Measurements from ENCODE around the gene KRTAP5-2. TPM values are rescaled to one million over a fixed set of nuclear protein-coding genes. Genes with fewer than 3 reads are reported as not detected.
"Not testable (repeated sequence)": the region's sequence is repeated elsewhere in the genome, so short reads cannot be mapped to it uniquely, and the experiment has no call there.

Gene KRTAP5-2
- total RNA-seq, 2 donors from 2014 or later: not detected

- H3K27ac ChIP-seq: no peak overlapping the region
- intact Hi-C loops (cut with DNase I): no loop called here
- H3K36me3 ChIP-seq: no peaks in the 10 kb centered on the region
- DNase-seq (ENCODE audit: low spot score): no peak
- H3K4me3 ChIP-seq: no peak overlapping the region
- TF ChIP-seq POLR2A (IDR thresholded peaks at IDR 0.05) (no peak), POLR2AphosphoS5 (IDR thresholded peaks at IDR 0.05) (no peak)
- TF ChIP-seq, protein P1, sequence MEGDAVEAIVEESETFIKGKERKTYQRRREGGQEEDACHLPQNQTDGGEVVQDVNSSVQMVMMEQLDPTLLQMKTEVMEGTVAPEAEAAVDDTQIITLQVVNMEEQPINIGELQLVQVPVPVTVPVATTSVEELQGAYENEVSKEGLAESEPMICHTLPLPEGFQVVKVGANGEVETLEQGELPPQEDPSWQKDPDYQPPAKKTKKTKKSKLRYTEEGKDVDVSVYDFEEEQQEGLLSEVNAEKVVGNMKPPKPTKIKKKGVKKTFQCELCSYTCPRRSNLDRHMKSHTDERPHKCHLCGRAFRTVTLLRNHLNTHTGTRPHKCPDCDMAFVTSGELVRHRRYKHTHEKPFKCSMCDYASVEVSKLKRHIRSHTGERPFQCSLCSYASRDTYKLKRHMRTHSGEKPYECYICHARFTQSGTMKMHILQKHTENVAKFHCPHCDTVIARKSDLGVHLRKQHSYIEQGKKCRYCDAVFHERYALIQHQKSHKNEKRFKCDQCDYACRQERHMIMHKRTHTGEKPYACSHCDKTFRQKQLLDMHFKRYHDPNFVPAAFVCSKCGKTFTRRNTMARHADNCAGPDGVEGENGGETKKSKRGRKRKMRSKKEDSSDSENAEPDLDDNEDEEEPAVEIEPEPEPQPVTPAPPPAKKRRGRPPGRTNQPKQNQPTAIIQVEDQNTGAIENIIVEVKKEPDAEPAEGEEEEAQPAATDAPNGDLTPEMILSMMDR (IDR thresholded peaks at IDR 0.05): no peak
- no peaks in the 10 kb centered on the region for H3K4me1 ChIP-seq (replicated peaks)
- H3K27me3 ChIP-seq (replicated peaks; ENCODE audit: insufficient read depth): no peaks in the 10 kb centered on the region
- no peaks in the 10 kb centered on the region for H3K9me3 ChIP-seq
- WGBS: 92% methylated on average over 7 of the region's 11 CpGs
Measured at GRCh38 chr11:1604181-1604580, 6.1 kb upstream of the KRTAP5-2 start.

GRCh38 chr11:1603629-1604028 is 5.5 kb upstream of the KRTAP5-2 start:
- intact Hi-C loops (cut with DNase I): no loop called here
- no peak overlapping the region for H3K27ac ChIP-seq
- H3K36me3 ChIP-seq: no peaks in the 10 kb centered on the region
- no peak for TF ChIP-seq POLR2A (IDR thresholded peaks at IDR 0.05)
- no peak for DNase-seq (ENCODE audit: low spot score)
- WGBS: 81% methylated on average over 1 of the region's 1 CpG
- H3K27me3 ChIP-seq (replicated peaks; ENCODE audit: insufficient read depth): no peaks in the 10 kb centered on the region
- H3K9me3 ChIP-seq: no peaks in the 10 kb centered on the region
- no peaks in the 10 kb centered on the region for H3K4me1 ChIP-seq (replicated peaks)
- H3K4me3 ChIP-seq: no peak overlapping the region

DNA sequence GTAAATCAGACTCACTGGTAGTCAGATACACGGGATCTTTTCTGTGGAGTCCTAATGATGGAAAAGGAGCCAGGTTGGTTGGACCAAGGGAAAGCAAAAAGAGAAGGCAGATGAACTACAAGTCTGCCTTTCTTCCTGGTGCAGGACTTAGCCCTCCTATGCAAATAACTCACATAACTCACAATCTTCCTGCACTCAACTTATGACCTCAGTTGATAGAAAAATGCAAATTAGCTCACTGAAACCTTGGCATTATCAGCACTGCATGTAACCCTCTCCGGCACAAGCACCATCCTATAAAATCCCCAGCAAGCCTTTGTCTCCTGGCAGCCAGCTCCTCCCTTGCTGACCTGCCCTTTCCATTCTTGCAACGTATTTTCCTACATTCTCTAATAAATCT is 3.6 kb upstream of the KRTAP5-2 start:
- H3K4me1 ChIP-seq (replicated peaks); intact Hi-C loops (cut with DNase I); DNase-seq (ENCODE audit: low spot score); H3K4me3 ChIP-seq; H3K9me3 ChIP-seq; H3K27ac ChIP-seq; H3K36me3 ChIP-seq; H3K27me3 ChIP-seq (replicated peaks; ENCODE audit: insufficient read depth): not testable (repeated sequence)
- 38% methylated on average over 3 of the region's 3 CpGs for WGBS

GRCh38 chr11:1600626-1601025 is 2.5 kb upstream of the KRTAP5-2 start:
- Histone ChIP-seq H3K27me3 (replicated peaks; ENCODE audit: insufficient read depth) (no peaks in the 10 kb centered on the region), H3K4me3 (no peak overlapping the region), H3K9me3 (no peaks in the 10 kb centered on the region), H3K4me1 (replicated peaks) (no peaks in the 10 kb centered on the region), H3K36me3 (no peaks in the 10 kb centered on the region), H3K27ac (no peak overlapping the region)
- 79% methylated on average over 5 of the region's 5 CpGs for WGBS
- no peak for DNase-seq (ENCODE audit: low spot score)
- TF ChIP-seq, protein P1 (IDR thresholded peaks at IDR 0.05): no peak
- TF ChIP-seq POLR2A (IDR thresholded peaks at IDR 0.05): no peak
- TF ChIP-seq POLR2AphosphoS5 (IDR thresholded peaks at IDR 0.05): no peak
- intact Hi-C loops (cut with DNase I): no loop called here

DNA sequence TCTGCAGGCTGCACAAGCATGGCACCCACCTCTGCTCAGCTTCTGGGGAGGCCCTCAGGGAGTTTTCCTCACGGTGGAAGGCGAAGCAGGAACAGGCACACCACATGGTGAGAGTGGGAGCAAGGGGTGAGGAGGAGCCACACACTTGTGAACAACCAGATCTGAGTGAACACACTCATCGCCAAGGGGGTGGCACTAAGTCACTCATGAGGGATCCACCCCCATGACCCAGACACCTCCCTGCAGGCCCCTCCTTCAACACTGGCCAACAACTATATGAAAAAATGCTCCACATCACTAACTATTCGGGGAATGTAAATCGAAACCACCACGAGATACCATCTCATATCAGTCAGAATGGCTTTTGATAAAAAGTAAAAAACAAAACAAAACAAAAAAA is 722 bp upstream of the KRTAP5-2 start:
- intact Hi-C loops (cut with DNase I): no loop called here
- WGBS: 69% methylated on average over 6 of the region's 6 CpGs
- no peaks in the 10 kb centered on the region for H3K27me3 ChIP-seq (replicated peaks; ENCODE audit: insufficient read depth)

GRCh38 chr11:1598406-1598805 is 312 bp upstream of the KRTAP5-2 start:
- H3K27me3 ChIP-seq (replicated peaks; ENCODE audit: insufficient read depth); H3K27ac ChIP-seq; H3K4me3 ChIP-seq; DNase-seq (ENCODE audit: low spot score); intact Hi-C loops (cut with DNase I); H3K36me3 ChIP-seq; H3K9me3 ChIP-seq; H3K4me1 ChIP-seq (replicated peaks): not testable (repeated sequence)
- WGBS: 83% methylated on average over 3 of the region's 3 CpGs

More for the DNA sequence above, 722 bp upstream of the KRTAP5-2 start:
- no peaks in the 10 kb centered on the region for H3K4me1 ChIP-seq (replicated peaks)
- TF ChIP-seq POLR2A (IDR thresholded peaks at IDR 0.05) (no peak), POLR2AphosphoS5 (IDR thresholded peaks at IDR 0.05) (no peak)
- TF ChIP-seq, protein P1 (IDR thresholded peaks at IDR 0.05): no peak
- DNase-seq (ENCODE audit: low spot score): no peak
- H3K27ac ChIP-seq: no peak overlapping the region
- no peaks in the 10 kb centered on the region for H3K36me3 ChIP-seq
- H3K9me3 ChIP-seq: no peaks in the 10 kb centered on the region
- no peak overlapping the region for H3K4me3 ChIP-seq

All from prostate gland (tissue), 2 donors.